IPS-18c (cell line): ENCODE results near the gene CFAP100.

Source experiments
- H3K4me3 ChIP-seq: 2 replicates; pipeline ENCODE4 v1.7.0; 2013; ENCODE audit warnings: low read depth, mild to moderate bottlenecking, low read length, moderate library complexity; ENCODE audit not compliant: insufficient read depth
- H3K9me3 ChIP-seq: one replicate; pipeline ENCODE4 v1.6.1; 2013; ENCODE audit warnings: mild to moderate bottlenecking, low read length, moderate library complexity; ENCODE audit not compliant: control insufficient read depth, insufficient read depth

CFAP100 gene

DNA sequence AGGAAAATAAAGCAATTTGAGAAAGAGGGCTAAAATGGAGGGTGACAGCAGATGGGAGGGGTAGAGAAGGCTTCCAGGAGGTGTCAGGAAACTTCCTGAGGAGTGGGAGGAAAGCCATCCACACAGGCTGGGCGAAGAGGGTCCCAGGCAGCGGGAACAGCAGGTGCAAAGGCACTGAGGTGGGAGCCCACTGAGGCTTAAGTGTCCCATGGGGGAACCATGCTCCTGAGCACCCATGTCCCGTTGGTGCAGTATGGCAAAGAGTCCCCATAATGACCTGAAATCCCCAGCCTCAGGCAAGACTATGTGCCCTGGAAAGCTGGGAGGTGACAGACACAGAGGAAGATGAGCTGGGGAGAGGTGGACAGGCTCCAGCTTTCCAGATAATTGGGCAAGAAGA lies 30.0 kb downstream of the CFAP100 start:
- peaks cover 3% of the 10 kb centered on the region for H3K9me3 ChIP-seq

DNA sequence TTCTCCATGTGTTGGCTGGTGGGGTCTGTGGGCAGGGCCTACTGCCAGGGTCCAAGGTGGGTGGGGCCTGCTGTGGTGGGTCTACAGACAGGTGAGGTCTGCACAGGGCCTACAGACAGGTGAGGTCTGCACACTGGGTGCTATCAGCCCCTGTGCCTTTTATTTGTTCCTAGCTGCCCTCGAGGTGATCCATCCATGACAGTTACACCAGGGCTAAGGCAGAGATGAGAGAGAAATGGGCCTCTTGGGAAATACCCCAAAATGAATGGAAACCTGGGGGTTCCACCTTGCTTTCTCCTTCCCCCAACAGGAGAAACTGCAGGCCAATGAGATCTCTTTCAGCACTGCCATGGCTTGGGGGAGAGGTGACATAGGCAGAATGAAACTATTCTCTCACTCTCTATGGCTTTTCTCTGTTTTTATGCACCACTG lies 36.4 kb downstream of the CFAP100 start:
- no peak overlapping the region for H3K4me3 ChIP-seq
- peaks cover 1% of the 10 kb centered on the region for H3K9me3 ChIP-seq

More for the DNA sequence above, 30.0 kb downstream of the CFAP100 start:
- H3K4me3 ChIP-seq: no peak overlapping the region

DNA sequence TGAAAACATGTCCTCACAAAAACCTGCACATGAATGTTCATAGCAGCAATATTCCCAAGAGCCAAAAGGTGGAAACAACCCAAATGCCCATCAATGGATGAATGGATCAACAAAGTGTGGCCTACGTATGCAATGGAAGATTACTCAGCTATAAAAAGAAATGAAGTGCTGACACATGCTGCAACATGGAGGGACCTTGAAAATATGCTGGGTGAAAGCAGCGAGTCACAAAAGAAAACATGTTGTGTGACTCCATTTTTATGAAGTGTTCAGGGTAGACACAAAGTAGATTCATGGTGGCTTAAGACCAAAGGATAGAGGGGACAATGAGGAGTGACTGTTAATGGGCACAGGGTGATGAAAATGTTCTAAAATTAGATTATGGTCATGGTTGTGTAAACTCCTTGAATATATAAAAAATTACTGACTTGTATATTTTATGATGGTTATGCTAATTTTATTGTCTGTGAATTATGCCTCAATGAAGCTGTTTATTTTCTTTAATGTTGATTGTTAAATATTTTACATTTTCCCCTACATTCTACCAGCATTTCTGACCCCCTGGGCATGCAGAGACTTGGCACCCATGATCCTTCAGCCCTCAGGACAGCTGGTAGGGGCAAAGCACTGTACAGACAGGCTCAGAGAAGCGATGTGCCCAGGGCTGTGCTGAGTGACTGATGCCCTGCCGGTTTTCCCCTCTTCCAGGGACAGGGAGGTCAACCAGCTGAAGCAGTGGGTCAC lies 37.8 kb downstream of the CFAP100 start:
- Histone ChIP-seq H3K4me3 (no peak overlapping the region), H3K9me3 (no peaks in the 10 kb centered on the region)

DNA sequence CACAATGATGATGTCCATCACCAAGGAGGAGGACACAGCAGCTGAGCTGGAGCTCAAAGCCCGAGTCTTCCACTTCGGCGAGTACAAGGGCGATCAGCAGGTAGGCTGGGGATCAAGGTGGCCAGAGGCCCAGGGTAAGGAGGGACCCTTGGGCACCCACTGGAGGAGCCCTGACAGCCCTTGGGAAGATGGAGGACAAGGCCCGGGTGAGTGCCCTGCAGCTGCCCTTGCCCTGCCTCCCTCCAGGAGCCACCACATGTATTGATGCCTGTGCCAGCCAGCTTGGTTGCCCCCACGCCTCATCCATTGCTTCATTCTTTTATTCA lies 38.4 kb downstream of the CFAP100 start:
- Histone ChIP-seq H3K4me3 (no peak overlapping the region), H3K9me3 (no peaks in the 10 kb centered on the region)

DNA sequence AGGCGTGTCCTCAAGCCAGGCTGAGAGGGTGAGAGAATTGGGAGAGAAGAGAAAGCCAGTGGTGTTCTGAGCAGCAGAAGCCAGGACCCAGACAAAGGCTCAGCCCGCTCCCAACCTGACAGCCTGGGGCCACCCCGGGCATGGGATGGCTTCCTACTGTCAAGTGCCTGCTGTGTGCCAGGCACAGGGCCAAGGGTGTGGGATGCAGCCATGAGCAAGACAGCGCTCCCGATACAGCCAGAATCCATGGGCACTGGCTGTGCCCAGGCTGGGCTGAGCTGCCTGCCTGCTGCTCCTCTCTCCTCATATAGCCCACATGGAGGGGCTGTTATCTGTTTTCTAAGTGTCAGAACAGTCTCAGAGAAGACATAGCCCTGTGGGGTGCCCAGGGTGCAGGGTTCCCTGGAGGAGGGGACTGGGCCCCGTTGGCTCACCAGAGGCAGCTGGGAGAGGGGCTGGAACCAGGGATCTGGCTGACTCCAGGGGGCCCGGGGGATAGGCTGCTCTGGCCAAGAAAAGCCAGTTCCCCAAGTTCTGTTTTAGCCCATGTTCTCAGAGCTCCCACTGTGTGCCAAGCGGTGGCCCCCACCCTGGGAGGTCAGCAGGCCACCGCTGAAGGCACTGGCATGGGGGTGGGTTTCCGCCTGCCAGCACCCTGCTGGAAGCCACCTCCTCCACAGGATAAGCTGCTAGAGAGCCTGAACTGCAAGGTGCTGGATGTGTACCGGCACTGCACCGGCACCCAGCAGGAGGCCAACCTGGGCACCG lies 39.0 kb downstream of the CFAP100 start:
- Histone ChIP-seq H3K9me3 (no peaks in the 10 kb centered on the region), H3K4me3 (no peak overlapping the region)

DNA sequence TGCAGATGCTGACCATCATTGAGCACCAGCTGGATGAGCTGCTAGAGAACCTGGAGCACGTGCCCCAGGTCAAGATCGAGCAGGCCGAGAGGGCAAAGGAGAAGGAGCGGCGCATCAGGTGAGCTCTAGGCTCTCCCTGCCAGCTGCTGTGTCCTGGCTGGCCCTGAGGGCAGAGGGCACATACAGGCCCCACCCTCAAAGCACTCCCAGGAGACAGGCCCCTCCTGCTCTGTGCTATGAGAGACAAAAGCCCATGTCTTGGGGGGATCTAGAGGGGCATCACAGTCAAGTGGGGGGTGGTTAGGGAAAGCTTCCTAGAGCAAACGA lies 39.5 kb downstream of the CFAP100 start:
- Histone ChIP-seq H3K9me3 (no peaks in the 10 kb centered on the region), H3K4me3 (no peak overlapping the region)

DNA sequence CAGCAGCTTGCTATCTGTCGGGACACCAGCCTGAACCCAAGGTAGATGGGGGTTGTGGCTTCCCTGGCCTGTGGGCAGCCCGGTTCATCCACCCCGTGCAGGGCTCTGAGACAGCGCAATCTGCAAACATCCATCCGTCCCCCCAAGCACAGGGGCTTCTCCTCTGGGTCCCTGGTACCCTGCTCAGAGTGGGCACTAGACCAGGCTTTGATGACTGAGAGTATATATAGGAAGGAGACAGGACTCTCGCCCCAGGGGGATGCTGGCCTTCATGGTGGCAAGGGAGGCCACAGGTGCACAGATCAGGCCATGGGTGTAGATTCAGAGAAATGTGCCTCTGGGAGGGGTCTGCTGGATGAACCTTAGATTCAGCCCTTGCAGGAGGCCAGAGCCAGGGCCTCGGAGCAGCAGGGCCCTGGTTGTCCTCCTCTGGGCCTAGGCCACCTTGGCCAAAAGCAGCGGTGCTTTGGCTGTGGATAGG lies 40.3 kb downstream of the CFAP100 start:
- Histone ChIP-seq H3K4me3 (no peak overlapping the region), H3K9me3 (no peaks in the 10 kb centered on the region)

DNA sequence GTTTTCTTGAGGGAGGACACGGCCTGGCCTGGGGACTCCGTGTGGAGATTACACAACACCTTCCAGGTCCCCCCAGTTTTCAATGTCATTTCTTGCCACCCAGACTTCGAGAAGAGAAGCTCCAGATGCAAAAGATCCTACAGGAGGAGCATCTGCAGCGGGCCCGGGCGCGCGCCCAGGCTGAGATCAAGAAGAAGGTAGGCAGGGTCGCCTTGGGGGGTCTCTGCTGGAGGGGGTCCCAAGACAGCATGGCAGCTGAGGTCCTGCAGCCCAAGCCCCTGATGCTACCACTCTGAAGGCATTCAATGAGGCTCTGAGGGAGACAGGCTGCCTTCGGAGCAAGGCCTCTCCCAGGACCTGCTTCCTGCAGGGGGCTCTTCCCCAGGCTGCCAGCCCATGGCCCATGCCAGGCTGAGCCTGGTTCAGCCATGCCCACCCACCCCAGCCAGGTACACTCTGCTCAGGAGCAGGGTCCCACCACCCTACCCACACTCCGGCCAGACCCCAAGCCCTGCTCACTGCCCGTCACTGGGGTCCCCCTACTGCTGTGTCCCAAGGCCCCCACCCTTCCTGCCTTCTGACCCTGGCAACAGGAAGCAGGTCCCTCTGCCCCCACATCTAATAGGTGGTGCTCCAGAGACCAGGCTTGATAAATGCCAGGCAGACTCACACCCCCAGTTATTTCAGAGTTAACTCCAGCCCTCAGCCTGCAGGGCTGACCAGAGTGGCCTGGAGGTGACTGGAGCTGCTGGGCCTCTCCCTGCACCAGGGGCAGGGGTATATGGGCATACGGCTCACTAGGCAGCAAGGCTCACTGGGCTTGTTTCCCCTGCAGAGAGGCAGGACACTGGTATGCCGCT lies 41.0 kb downstream of the CFAP100 start:
- Histone ChIP-seq H3K4me3 (no peak overlapping the region), H3K9me3 (no peaks in the 10 kb centered on the region)

DNA sequence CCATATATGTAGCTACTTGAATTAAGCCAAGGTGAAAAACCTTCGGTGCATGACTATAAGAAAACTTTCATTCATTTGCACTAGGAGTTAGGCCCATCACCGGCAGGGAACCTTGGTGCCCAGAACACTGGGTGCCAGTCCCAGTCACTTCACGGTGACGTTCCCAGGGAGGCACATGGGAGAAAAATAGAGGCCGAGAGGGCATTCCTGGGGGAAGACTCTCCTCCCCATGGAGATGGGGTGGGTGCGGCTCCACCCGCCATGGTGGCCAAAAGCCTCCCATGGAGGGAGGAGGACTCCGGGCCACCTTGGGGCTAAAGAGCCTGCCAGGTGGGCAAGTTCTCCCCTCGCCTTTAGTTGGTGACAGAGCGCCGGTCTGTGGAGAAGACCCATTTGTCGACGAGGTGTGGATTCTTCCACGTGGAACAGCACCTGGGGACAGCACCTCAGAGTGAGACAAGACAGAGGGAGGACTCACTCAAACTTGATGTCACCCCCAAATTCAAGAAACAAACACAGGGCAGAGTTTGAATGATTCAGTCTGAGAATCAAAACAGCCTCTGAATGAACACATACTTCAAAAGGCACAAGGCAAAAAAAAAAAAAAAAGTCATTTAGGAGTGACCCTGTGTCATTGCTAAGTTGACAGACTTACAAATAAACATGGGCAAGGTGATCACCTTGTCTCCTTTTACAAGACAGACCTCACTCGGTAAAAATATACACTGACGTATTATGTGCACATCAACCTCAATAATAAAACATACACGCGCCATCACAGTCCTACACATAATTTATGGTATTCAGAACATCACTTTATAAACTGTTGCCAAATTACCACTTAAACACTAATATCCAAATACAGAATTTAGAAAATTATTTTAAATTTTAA lies 42.4 kb downstream of the CFAP100 start:
- Histone ChIP-seq H3K9me3 (no peaks in the 10 kb centered on the region), H3K4me3 (no peak overlapping the region)

DNA sequence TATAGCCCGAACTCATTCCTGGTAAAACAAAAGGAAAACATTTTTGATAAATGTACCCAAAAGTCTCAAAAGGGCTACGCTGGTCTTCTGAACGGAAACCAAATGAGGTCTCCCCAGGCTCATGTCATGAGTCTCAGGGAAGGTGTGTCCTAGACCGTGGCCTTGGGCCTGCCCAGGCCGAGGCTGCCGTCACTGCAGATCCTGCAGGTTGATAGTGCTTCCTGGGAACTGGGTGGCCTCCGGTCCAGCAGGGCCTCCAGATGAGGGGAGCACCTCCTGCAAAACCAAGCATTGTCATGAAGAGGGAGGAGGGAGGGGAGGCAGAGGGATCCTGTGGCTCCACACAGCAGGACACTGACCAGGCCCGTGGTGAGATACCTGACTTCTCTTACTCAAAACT lies 43.5 kb downstream of the CFAP100 start:
- Histone ChIP-seq H3K4me3 (no peak overlapping the region), H3K9me3 (no peaks in the 10 kb centered on the region)

DNA sequence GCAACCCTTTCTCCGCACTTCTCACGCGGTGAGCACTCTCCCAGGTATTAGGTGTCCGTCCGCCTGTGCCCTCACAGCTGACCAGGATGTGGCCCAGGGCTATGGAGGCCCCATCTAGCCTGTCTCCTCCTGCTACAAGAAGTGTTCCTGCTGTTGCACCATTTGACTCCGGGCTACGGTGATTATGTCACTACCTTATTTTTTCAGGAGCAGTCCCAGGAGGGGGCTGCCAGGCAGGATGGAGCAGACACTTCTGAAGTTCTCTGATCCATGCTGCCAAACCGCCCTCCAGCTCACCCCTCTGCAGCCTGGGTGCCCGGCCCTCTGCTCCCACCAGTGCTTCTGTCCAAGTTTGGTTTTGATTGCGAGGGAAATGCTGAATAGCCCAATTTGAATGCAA lies 44.0 kb downstream of the CFAP100 start:
- Histone ChIP-seq H3K4me3 (no peak overlapping the region), H3K9me3 (no peaks in the 10 kb centered on the region)

DNA sequence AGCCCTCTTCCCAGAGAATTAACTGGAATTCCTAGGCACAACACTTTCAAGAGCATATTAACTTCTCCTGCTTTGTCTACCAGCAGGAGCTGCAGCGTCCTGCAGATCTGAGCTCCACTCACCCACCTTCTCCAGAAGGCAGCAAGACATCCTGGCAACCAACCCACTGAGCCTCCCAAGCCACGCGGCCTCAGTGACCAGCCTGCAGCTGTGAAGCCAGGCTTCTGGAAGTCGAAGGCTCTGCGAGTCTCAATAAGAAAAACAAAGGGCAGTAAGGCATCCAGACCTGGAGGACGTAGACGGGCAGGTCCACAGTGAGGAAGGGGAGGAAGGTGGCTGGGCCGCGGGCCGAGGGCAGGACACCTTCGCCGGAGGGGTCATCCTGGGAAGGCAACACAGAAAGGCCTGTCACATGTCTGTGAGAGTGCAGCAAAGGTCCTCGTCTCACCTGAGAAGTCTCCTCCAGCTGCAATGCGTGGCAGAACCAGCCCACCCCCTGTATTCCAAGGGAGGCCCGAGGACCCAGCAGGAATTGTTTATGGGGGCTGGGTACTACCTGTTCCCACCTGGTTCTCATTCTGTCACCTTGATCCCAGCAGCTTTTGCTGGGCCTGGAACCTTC lies 44.7 kb downstream of the CFAP100 start:
- no peak overlapping the region for H3K4me3 ChIP-seq
- no peaks in the 10 kb centered on the region for H3K9me3 ChIP-seq

DNA sequence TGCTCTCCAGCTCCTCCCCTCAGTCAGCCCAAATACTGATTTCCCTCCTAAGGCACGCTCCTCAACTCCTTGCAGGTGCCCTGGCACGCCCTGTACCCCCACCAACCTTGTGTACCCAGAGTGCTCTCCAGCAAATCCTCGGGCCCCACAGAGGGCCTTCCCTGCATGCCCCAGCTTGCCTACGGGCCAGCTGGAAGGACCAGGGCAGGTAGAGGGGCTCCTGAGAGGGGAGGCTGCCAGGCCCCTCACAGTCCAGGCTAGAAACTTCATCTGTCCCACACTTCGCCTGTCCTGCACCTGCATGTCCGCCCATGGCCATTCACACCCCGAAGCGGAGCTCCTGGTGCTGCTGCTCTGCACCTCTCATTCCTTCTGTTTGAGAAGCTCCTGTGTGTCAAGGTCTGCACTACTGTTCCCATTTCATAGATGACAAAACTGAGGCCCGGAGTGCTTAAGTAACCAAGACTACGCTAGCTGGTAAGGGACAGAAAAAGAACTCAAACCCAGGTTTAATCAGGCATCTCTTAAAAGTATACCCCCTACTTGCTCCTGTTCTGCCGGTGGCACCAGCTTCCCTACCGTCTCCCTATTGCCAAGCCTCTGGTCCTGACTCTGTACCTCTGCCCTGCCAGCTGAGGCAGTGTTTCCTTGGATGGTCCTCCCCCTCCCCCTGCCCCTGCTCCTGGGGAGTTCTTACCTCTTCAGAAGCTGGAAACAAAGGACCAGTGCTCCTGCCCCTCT lies 45.4 kb downstream of the CFAP100 start:
- H3K4me3 ChIP-seq: no peak overlapping the region

DNA sequence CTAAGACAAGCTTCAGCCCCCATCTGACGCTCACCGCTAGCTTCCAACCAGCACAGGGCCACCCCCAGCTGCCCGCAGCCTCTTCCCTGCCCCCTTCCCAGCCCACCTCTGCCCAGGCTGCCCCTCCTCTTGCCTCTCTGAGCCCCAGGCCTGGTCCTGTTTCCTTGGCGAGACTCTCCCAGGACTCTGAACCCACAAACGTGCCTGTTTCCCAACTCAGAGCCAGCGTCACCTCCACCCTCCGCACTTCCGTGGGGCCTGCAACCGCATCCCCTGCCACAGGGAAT lies 45.9 kb downstream of the CFAP100 start:
- Histone ChIP-seq H3K9me3 (no peaks in the 10 kb centered on the region), H3K4me3 (no peak overlapping the region)

More for the DNA sequence above, 45.4 kb downstream of the CFAP100 start:
- H3K9me3 ChIP-seq: no peaks in the 10 kb centered on the region

DNA sequence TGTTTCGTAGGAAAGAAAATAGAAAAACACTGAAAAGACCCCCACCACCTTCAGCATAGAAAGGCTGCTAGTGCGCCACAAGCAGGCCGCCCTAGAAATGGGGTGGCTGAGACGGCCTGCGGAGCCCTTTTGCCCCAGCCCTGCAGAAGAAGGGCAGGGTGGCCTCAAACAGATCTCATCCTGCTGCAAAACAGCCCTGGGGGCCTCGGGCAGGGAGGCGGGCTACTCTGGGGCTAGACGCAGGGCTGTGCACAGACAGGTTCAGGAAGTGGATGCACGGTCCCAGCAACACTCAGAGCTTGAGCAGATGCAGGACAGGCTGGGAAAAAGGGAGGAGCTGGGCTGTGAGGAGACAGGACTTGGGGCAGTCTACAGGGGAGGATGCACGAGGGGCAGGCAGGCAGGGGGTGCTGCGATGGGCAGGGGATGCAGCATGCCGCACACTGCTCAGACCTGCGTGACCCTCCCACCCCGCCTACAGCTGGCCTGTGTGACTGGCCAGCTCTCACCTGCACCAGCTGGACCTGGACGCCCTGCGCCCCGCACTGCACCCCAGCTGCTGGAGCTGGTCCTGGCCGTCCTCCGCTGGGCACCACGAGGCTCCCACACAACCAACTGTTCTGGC lies 46.7 kb downstream of the CFAP100 start:
- no peak overlapping the region for H3K4me3 ChIP-seq
- no peaks in the 10 kb centered on the region for H3K9me3 ChIP-seq
